ENCODE data around the gene PRRC2B. TPM values are rescaled to one million over a fixed set of nuclear protein-coding genes. Genes with fewer than 3 reads are reported as not detected.

Gene PRRC2B
- total and polyA plus RNA-seq, 4 donors: 10.3 to 44.3 (median 27.0) TPM

GRCh38 chr9:131521203-131521602 is 127.3 kb downstream of the PRRC2B start (continued):
- no peak for TF ChIP-seq REST (IDR thresholded peaks at IDR 0.05)
- TF ChIP-seq FOXA1 (IDR thresholded peaks at IDR 0.05): no peak

- Histone ChIP-seq H3K36me3 (ENCODE audit: control insufficient read depth in 4 of 4, insufficient read depth in 3 of 4, low read depth in 1 of 4, low read length in 3 of 4) (peaks cover 10 to 80% (median 42%) of the 10 kb centered on the region in 4 donors), H3K9ac (ENCODE audit: low read depth in 1 of 2, low read length in 2 of 2) (no peak overlapping the region), H3K9me3 (ENCODE audit: control insufficient read depth in 4 of 4, low read length in 3 of 4) (no peaks in the 10 kb centered on the region), H3K4me1 (ENCODE audit: control insufficient read depth in 4 of 4, insufficient read depth in 4 of 4, low read length in 3 of 4) (no peaks in the 10 kb centered on the region), H3K27me3 (ENCODE audit: control insufficient read depth in 4 of 4, insufficient read depth in 4 of 4, low read length in 3 of 4) (no peaks in the 10 kb centered on the region), H3K4me3 (ENCODE audit: low read depth in 1 of 3, low read length in 3 of 3) (no peak overlapping the region), H3K27ac (ENCODE audit: low read depth in 1 of 2, low read length in 2 of 2) (no peak overlapping the region)
- DNase-seq (ENCODE audit: low spot score): no peak
- 97% methylated on average over 13 of the region's 13 CpGs for WGBS
- TF ChIP-seq MAX (IDR thresholded peaks at IDR 0.05): no peak
- no peak for TF ChIP-seq GABPA (IDR thresholded peaks at IDR 0.05 in 1 of 2, conservative IDR thresholded peaks at IDR 0.05 in 1 of 2)
- TF ChIP-seq RAD21 (IDR thresholded peaks at IDR 0.05): no peak
- no peak for TF ChIP-seq FOXA2 (IDR thresholded peaks at IDR 0.05)
- TF ChIP-seq CTCF (IDR thresholded peaks at IDR 0.05; ENCODE audit: low read depth, low read length, missing input control): no peak
- TF ChIP-seq NR2F2 (IDR thresholded peaks at IDR 0.05): no peak
- no peak for TF ChIP-seq HNF4G (IDR thresholded peaks at IDR 0.05)
- TF ChIP-seq YY1 (IDR thresholded peaks at IDR 0.05): no peak
- TF ChIP-seq REST (IDR thresholded peaks at IDR 0.05): no peak
Observed at GRCh38 chr9:131521822-131522221, 127.9 kb downstream of the PRRC2B start.

Measured in liver (tissue), 9 donors.